Keratinocyte (primary cell): ENCODE results near the gene NKX1-2. TPM values are rescaled to one million over a fixed set of nuclear protein-coding genes. Genes with fewer than 3 reads are reported as not detected.

Source experiments
- DNase-seq: peaks from one replicate; pipeline ENCODE4 v3.0.0-alpha.2; 2011; ENCODE audit warnings: low read depth, missing footprints, low spot score
- FAIRE-seq: peaks from 2 replicates; lab custom pipeline; 2011; peaks lifted over from hg19 to GRCh38; lab: Jason Lieb, UNC
- H2AFZ ChIP-seq: 2 replicates; pipeline ENCODE4 v1.6.0; 2012; ENCODE audit warnings: low read length, control low read depth, inconsistent platforms; ENCODE audit not compliant: control insufficient read depth
- H3K27ac ChIP-seq: 2 replicates; pipeline ENCODE4 v1.5.1; 2011; ENCODE audit warnings: low read length; ENCODE audit not compliant: control insufficient read depth, insufficient read depth
- H3K27me3 ChIP-seq: 3 replicates; pipeline ENCODE4 v1.6.0; 2011; ENCODE audit warnings: low read length; ENCODE audit not compliant: control insufficient read depth, insufficient read depth; ENCODE audit errors: extremely low read depth
- H3K36me3 ChIP-seq, 2 experiments: 2 replicates in 1 of 2; 3 replicates in 1 of 2; pipeline ENCODE4 v1.5.1; 2011; ENCODE audit warnings: low read length in 2 of 2, mild to moderate bottlenecking in 1 of 2; ENCODE audit not compliant: control insufficient read depth in 2 of 2, insufficient read depth in 2 of 2; ENCODE audit errors: extremely low read depth in 1 of 2
- H3K4me1 ChIP-seq: 3 replicates; pipeline ENCODE4 v1.5.1; 2011; ENCODE audit warnings: low read length; ENCODE audit not compliant: control insufficient read depth, insufficient read depth; ENCODE audit errors: extremely low read depth
- H3K4me2 ChIP-seq: 3 replicates; pipeline ENCODE4 v1.6.0; 2011; ENCODE audit warnings: low read depth, low read length; ENCODE audit not compliant: control insufficient read depth, insufficient read depth; ENCODE audit errors: extremely low read depth
- H3K4me3 ChIP-seq, 3 experiments: fragments of 200-600 bp in 1 of 3; sonication (generic) in 1 of 3; 2 replicates in 2 of 3; 3 replicates in 1 of 3; pipeline ENCODE4 v1.5.1; 2011 to 2016; ENCODE audit warnings: low read length in 3 of 3, mild to moderate bottlenecking in 3 of 3, control low read depth in 2 of 3, inconsistent platforms in 1 of 3, low read depth in 1 of 3, mixed read lengths in 1 of 3, mixed run types in 1 of 3, moderate library complexity in 1 of 3; ENCODE audit not compliant: control insufficient read depth in 2 of 3, insufficient read depth in 2 of 3; ENCODE audit errors: extremely low read depth in 1 of 3
- H3K79me2 ChIP-seq: 2 replicates; pipeline ENCODE4 v1.6.0; 2012; ENCODE audit warnings: low read length; ENCODE audit not compliant: control insufficient read depth, insufficient read depth
- H3K9ac ChIP-seq: 3 replicates; pipeline ENCODE4 v1.6.0; 2011; ENCODE audit warnings: low read length; ENCODE audit not compliant: control insufficient read depth, insufficient read depth; ENCODE audit errors: extremely low read depth
- H3K9me1 ChIP-seq: 3 replicates; pipeline ENCODE4 v1.6.0; 2011; ENCODE audit warnings: low read length; ENCODE audit not compliant: control insufficient read depth, insufficient read depth; ENCODE audit errors: extremely low read depth
- H3K9me3 ChIP-seq: 2 replicates; pipeline ENCODE4 v1.5.1; 2012; ENCODE audit warnings: low read depth, low read length; ENCODE audit not compliant: control insufficient read depth
- H4K20me1 ChIP-seq: 3 replicates; pipeline ENCODE4 v1.6.0; 2011; ENCODE audit warnings: low read length; ENCODE audit not compliant: control insufficient read depth, insufficient read depth; ENCODE audit errors: extremely low read depth
- CTCF ChIP-seq, 3 experiments: IDR thresholded peaks in 1 of 3; conservative IDR thresholded peaks in 1 of 3; optimal IDR thresholded peaks in 1 of 3; 2 replicates in 2 of 3; 3 replicates in 1 of 3; pipeline versions ENCODE3 to v1.5.1; 2011; ENCODE audit warnings: low read length in 3 of 3, mild to moderate bottlenecking in 3 of 3, moderate library complexity in 2 of 3, control low read depth in 1 of 3, inconsistent platforms in 1 of 3; ENCODE audit not compliant: insufficient read depth in 2 of 3; ENCODE audit errors: extremely low read depth in 1 of 3
- EZH2 ChIP-seq: IDR thresholded peaks from one replicate; pipeline ENCODE4 v1.6.1; 2012; ENCODE audit warnings: inconsistent platforms, mild to moderate bottlenecking, low read length, moderate library complexity
- dilution Hi-C: fragments of 300-500 bp; cut with MboI; formaldehyde crosslinking; loops from one replicate; pipeline ENCODE4 v1.7.0; 2020; ENCODE audit warnings: low sequenced_read_pairs; ENCODE audit not compliant: extremely low pct_ligation_motif_present
- polyA plus RNA-seq, 5 experiments: library from polyadenylated mRNA; depleted of rRNA in 3 of 5; stranded (reverse) in 3 of 5; stranded (forward) in 1 of 5; unstranded in 1 of 5; fragments of >200 nt; gene quantifications; 1 replicate in 1 of 5; 2 replicates in 3 of 5; 3 replicates in 1 of 5; pipeline versions ENCODE4 v1.2.1 to v1.2.3, GENCODE V29; 2011 to 2012; ENCODE audit warnings: missing spikeins in 2 of 5, low read depth in 1 of 5, low replicate concordance in 1 of 5

NKX1-2 gene
- polyA plus RNA-seq, 1 donor (not counting 4 experiments of a cell fraction or from before 2014, with no cell fraction given): 1.9 TPM

- Histone ChIP-seq H3K4me1 (no peaks in the 10 kb centered on the region), H3K27ac (no peak overlapping the region), H3K27me3 (no peaks in the 10 kb centered on the region), H3K4me3 (no peak overlapping the region), H3K4me2 (no peak overlapping the region), H3K9me1 (no peaks in the 10 kb centered on the region), H3K36me3 (peaks cover 0 to 14% of the 10 kb centered on the region in 2 experiments), H3K9me3 (no peaks in the 10 kb centered on the region), H3K9ac (no peak overlapping the region), H4K20me1 (no peaks in the 10 kb centered on the region), H3K79me2 (no peaks in the 10 kb centered on the region), H2AFZ (no peak overlapping the region)
- TF ChIP-seq EZH2: no peak
- TF ChIP-seq CTCF (optimal IDR thresholded peaks at IDR 0.05 in 1 of 3, IDR thresholded peaks at IDR 0.05 in 1 of 3, conservative IDR thresholded peaks at IDR 0.05 in 1 of 3; ENCODE audit: extremely low read depth in 1 of 3, insufficient read depth in 2 of 3, low read length in 3 of 3): no peak
- dilution Hi-C loops: no loop called here
- DNase-seq: no peak
- no peak for FAIRE-seq
These were observed 43.5 kb upstream of the NKX1-2 start for GRCh38 chr10:124493214-124493882.

- H3K4me3 ChIP-seq: no peak overlapping the region
- TF ChIP-seq CTCF (optimal IDR thresholded peaks at IDR 0.05 in 1 of 3, IDR thresholded peaks at IDR 0.05 in 1 of 3, conservative IDR thresholded peaks at IDR 0.05 in 1 of 3; ENCODE audit: extremely low read depth in 1 of 3, insufficient read depth in 2 of 3, low read length in 3 of 3) (no peak), EZH2 (no peak)
- H2AFZ ChIP-seq: no peak overlapping the region
- H3K36me3 ChIP-seq: peaks cover 0 to 12% of the 10 kb centered on the region in 2 experiments
- no peak overlapping the region for H3K4me2 ChIP-seq
- dilution Hi-C loops: no loop called here
- no peak for DNase-seq
- H3K9ac ChIP-seq: no peak overlapping the region
- H3K27me3 ChIP-seq: no peaks in the 10 kb centered on the region
- H3K9me3 ChIP-seq: no peaks in the 10 kb centered on the region
- H3K27ac ChIP-seq: no peak overlapping the region
- no peaks in the 10 kb centered on the region for H3K4me1 ChIP-seq
- H3K9me1 ChIP-seq: no peaks in the 10 kb centered on the region
- no peak for FAIRE-seq
- H4K20me1 ChIP-seq: no peaks in the 10 kb centered on the region
- H3K79me2 ChIP-seq: no peaks in the 10 kb centered on the region
These were observed 42.4 kb upstream of the NKX1-2 start for GRCh38 chr10:124492266-124492665.
